Skeletal muscle tissue (tissue), 4 donors: Measurements from ENCODE around the gene EPB41L3. TPM values are rescaled to one million over a fixed set of nuclear protein-coding genes. Genes with fewer than 3 reads are reported as not detected.
"Not testable (repeated sequence)": the region's sequence is repeated elsewhere in the genome, so short reads cannot be mapped to it uniquely, and the experiment has no call there.

ENCODE experiments used
- H3K27ac ChIP-seq: one replicate; pipeline ENCODE4 v1.7.0; 2013; ENCODE audit warnings: mild to moderate bottlenecking, low read depth, low read length, inconsistent platforms
- H3K27me3 ChIP-seq, 3 donors: one replicate each; pipeline ENCODE4 v1.7.0; 2013; ENCODE audit warnings: low read length in 3 of 3; ENCODE audit not compliant: control insufficient read depth in 3 of 3, insufficient read depth in 3 of 3
- H3K36me3 ChIP-seq, 3 donors: one replicate each; pipeline ENCODE4 v1.7.0; 2013; ENCODE audit warnings: low read length in 3 of 3; ENCODE audit not compliant: control insufficient read depth in 3 of 3, insufficient read depth in 3 of 3
- H3K4me1 ChIP-seq, 3 donors: one replicate each; pipeline ENCODE4 v1.7.0; 2013; ENCODE audit warnings: low read length in 3 of 3, mild to moderate bottlenecking in 3 of 3; ENCODE audit not compliant: control insufficient read depth in 3 of 3, insufficient read depth in 3 of 3
- H3K4me3 ChIP-seq, 3 donors: one replicate each; pipeline ENCODE4 v1.7.0; 2013; ENCODE audit warnings: low read length in 3 of 3
- H3K9ac ChIP-seq, 3 donors: one replicate each; pipeline ENCODE4 v1.7.0; 2013; ENCODE audit warnings: low read length in 3 of 3, mild to moderate bottlenecking in 3 of 3, moderate library complexity in 2 of 3, low read depth in 1 of 3
- H3K9me3 ChIP-seq, 3 donors: one replicate each; pipeline ENCODE4 v1.7.0; 2013; ENCODE audit warnings: low read length in 3 of 3; ENCODE audit not compliant: control insufficient read depth in 3 of 3
- total RNA-seq: library from RNA; depleted of rRNA; stranded (reverse); fragments of >200 nt; gene quantifications from one replicate; pipeline ENCODE4 v1.2.3, GENCODE V29; 2014
- donor health status: Osteomylitis.

Gene EPB41L3
- total RNA-seq, 1 donor from 2014 or later, result 79.9 TPM

DNA sequence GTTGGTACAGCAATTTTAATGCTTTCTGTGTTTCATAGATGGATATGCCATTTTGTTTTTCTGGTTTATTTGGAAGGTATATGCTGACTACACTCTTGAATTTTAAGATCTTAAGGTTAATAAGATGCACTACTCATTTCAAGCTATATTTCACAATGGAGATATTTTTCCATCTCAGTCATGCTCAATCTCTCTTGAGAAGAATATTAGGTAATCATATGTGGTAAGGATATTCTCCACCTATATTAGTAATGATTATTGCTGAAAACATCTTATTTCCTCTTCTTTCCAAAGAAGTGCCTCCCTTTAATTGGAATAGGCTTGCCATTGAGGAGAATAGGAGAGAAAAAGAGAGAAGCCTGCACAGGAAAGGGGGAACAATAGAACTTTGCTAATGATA lies 40.1 kb downstream of the EPB41L3 start:
- no peak overlapping the region for H3K27ac ChIP-seq
- H3K36me3 ChIP-seq, result no peaks in the 10 kb centered on the region
- no peak overlapping the region for H3K4me3 ChIP-seq
- no peaks in the 10 kb centered on the region for H3K4me1 ChIP-seq
- no peaks in the 10 kb centered on the region for H3K9me3 ChIP-seq
- no peak overlapping the region for H3K9ac ChIP-seq
- H3K27me3 ChIP-seq, result no peaks in the 10 kb centered on the region

DNA sequence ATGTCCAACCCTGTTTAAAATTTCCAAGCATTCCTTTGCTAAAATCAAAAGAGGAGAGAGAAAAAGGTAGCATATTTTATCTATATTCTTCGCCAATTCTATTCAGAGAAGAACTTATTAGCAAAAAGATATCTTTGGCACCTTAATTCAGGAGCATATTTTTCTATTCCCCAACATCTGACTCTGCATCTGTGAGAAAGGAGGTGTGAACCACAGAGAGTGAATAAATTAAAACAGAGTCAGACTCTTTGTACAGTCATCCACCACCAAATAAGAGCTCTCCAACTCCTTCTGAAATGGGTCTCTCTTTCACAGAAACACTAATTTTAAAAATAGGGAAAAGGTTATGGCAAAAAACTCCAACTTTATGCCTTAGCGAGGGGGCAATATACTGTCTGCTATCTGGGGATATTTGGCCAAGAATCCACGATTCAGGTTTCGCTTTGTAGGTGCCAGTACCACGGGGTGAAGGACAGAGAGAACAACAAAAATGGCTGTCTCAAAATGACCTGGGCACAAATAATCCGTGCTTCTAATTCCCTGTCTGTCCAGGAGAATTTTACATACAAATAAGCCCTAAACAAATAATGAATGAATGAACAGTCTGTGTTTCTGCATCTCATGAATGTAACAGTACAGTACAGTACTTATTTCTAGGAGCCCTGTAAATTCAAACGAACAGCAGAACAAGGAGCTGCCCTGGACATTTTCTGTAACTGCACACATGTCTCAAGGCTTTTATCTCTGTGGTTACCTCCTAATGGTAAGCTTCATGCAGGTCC lies 43.4 kb downstream of the EPB41L3 start:
- Histone ChIP-seq H3K27ac (no peak overlapping the region), H3K4me1 (no peaks in the 10 kb centered on the region), H3K27me3 (no peaks in the 10 kb centered on the region), H3K9ac (no peak overlapping the region), H3K4me3 (no peak overlapping the region), H3K36me3 (no peaks in the 10 kb centered on the region), H3K9me3 (no peaks in the 10 kb centered on the region)

DNA sequence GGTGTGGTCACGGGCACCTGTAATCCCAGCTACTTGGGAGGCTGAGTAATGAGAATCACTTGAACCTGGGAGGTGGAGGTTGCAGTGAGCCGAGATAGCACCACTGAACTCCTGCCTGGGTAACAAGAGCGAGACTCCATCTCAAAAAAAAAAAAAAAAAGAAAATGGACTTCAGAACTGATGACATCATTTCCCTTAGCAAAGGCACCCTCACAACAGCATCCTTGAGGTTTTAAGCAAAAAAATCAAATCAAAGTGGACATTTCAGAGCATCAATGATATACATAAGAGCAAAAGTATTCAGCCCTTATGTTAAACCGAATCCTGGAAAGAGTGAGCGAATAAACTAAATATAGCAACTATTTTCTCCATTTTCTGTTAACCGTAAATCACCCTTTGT lies 45.3 kb downstream of the EPB41L3 start:
- no peaks in the 10 kb centered on the region for H3K9me3 ChIP-seq
- no peak overlapping the region for H3K4me3 ChIP-seq
- H3K4me1 ChIP-seq, result no peaks in the 10 kb centered on the region
- H3K9ac ChIP-seq, result no peak overlapping the region
- no peak overlapping the region for H3K27ac ChIP-seq
- no peaks in the 10 kb centered on the region for H3K36me3 ChIP-seq
- no peaks in the 10 kb centered on the region for H3K27me3 ChIP-seq

DNA sequence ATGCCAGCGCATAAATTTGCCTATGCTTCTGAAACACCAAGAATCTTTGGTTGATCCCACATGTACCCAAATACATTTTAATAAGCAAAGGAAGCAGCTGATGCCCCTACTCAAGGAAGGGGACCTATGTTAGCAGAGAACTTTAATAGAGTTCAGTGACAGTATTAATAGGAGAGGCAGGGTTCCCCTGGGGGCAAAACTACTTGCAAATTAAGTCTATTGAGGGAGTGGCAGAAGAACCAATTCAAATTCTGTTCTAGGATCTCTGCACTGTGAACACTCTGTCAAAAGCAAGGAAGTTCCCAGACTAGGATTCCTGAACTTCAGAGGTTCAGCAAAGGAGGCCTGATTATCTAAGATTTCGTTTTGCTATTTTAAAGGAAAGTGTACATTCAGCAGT lies 47.5 kb downstream of the EPB41L3 start:
- H3K4me1 ChIP-seq, result no peaks in the 10 kb centered on the region
- H3K9me3 ChIP-seq, result no peaks in the 10 kb centered on the region
- H3K27me3 ChIP-seq, result no peaks in the 10 kb centered on the region
- no peak overlapping the region for H3K27ac ChIP-seq
- no peaks in the 10 kb centered on the region for H3K36me3 ChIP-seq
- no peak overlapping the region for H3K4me3 ChIP-seq
- H3K9ac ChIP-seq, result no peak overlapping the region

DNA sequence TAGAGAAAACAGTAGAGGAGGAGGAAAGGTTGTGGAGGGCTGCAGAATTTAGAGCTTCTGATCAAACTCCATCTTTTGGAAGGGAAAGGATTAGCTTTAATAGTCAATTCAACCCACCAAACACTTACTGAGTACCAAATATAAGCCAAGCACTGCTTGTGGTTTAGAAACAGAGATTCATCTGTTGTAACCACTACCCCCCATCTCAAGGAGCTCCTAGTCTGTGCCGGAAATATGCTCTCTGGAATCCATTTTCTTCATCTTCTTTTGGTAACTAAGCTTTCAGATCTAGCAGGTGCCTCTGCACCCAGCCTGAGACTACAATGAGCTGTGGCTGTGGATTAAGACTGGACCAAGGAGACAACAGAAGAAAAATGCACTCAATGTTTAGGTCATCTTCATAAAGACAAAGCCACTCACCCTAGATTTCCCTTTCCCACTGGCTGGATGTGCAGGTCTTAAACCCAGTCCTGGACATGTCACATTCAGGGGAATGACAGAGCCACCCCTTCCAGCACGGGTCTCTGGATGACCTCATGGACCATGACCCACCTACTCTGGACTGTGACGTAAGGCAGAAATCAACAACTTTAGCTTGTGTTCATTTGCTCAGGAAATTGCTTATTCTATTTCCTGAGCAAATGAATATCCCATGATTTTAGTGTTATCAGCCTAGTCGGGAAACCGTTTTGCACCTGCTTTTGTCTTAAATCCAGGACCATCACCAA lies 52.9 kb downstream of the EPB41L3 start:
- Histone ChIP-seq H3K27me3 (no peaks in the 10 kb centered on the region), H3K36me3 (no peaks in the 10 kb centered on the region), H3K27ac (no peak overlapping the region), H3K9me3 (no peaks in the 10 kb centered on the region), H3K4me1 (no peaks in the 10 kb centered on the region), H3K4me3 (no peak overlapping the region), H3K9ac (no peak overlapping the region)

DNA sequence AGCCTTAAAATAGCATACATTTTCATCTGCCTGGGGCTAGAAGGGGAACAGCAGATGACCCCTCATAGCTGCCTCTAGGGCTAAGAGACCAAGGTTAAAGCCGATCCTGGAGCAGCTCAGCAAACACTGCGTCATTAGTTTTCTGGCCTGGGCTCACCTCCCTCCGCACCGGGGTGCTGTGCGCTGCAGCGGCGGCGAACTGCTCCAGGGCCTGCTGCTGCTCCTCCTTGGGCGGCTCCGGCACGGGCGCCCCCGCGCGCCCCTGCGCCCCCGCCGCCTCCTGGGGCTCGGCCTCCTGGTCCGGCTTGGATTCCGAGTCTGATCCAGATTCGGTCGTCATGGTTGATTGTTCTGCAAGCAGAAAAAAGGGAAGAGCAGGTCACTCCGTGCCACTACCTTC lies 55.0 kb downstream of the EPB41L3 start:
- Histone ChIP-seq H3K36me3 (no peaks in the 10 kb centered on the region), H3K4me1 (no peaks in the 10 kb centered on the region), H3K9ac (no peak overlapping the region), H3K27ac (no peak overlapping the region), H3K9me3 (no peaks in the 10 kb centered on the region), H3K4me3 (no peak overlapping the region), H3K27me3 (no peaks in the 10 kb centered on the region)

DNA sequence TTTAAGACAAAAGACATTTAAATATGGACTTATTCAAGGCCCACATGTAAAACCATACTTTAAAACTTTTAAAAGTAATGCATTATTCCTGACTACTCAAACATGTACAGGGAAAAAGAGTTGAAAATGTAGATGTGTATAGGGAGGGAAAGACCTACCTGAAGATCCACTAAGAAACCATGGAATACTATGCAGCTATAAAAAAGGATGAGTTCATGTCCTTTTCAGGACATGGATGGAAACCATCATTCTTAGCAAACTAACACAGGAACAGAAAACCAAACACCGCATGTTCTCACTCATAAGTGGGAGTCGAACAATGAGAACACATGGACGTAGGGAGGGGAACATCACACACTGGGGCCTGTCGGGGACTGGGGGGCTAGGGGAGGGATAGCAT lies 55.8 kb downstream of the EPB41L3 start:
- not testable (repeated sequence) for H3K4me1 ChIP-seq, H3K27ac ChIP-seq, H3K4me3 ChIP-seq, H3K27me3 ChIP-seq, H3K9ac ChIP-seq, H3K36me3 ChIP-seq, H3K9me3 ChIP-seq

DNA sequence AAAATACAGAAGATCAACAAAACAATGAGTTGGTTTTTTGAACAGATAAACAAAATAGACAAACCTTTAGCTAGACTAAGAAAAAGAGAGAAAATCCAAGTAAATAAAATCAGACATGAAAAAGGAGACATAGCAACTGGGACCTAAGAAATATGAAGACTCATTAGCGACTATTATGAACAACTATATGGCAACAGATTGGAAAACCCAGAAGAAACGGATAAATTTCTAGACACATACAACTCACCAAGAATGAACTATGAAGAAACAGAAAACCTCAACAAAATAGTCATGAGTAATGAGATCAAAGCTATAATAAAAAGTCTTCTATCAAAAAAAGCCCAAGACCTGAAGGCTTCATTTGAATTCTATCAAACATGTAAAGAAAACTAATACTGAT lies 59.3 kb downstream of the EPB41L3 start:
- no peaks in the 10 kb centered on the region for H3K9me3 ChIP-seq
- H3K27ac ChIP-seq, result no peak overlapping the region
- H3K4me3 ChIP-seq, result no peak overlapping the region
- H3K9ac ChIP-seq, result no peak overlapping the region
- H3K36me3 ChIP-seq, result no peaks in the 10 kb centered on the region
- no peaks in the 10 kb centered on the region for H3K4me1 ChIP-seq
- no peaks in the 10 kb centered on the region for H3K27me3 ChIP-seq

DNA sequence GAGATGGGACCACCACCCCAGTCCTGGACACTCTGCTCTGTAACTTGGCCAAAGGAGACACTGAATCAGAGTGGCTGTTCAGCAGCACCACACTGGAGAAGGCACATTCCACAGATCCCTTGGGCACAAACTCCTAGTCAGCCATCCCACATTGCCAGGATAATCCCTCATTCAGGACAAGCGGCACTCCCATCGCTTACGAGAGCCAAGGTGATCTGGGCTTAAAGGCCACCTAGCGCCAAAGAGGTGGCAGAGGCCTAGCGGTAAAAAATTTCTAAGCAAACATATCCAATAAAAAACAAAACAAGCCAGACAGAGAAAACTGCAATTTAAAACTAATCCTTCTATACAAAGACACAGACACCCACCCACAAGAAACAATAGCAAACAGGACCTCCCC lies 62.2 kb downstream of the EPB41L3 start:
- Histone ChIP-seq H3K36me3 (no peaks in the 10 kb centered on the region), H3K27ac (no peak overlapping the region), H3K4me1 (no peaks in the 10 kb centered on the region), H3K4me3 (no peak overlapping the region), H3K9ac (no peak overlapping the region), H3K9me3 (no peaks in the 10 kb centered on the region), H3K27me3 (no peaks in the 10 kb centered on the region)

DNA sequence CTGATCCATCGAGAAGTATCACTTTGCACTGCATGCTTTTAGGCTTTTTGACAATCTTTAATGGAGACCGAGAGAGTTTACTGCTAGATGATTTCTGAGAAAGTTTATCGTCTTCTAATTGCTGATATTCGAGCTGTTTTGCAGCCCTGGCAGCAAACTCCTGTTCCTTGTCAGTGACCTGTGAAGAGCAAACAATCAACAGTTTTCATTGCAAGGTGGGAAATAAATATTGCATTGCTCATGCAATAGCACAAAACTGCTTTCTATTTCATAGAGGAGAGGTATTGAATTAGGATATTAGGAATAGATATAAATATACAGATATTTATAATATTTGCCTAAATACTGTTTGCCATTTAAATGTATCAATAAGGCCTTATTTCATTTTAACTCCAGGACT lies 65.5 kb downstream of the EPB41L3 start:
- Histone ChIP-seq H3K4me1 (no peaks in the 10 kb centered on the region), H3K36me3 (no peaks in the 10 kb centered on the region), H3K27ac (no peak overlapping the region), H3K9me3 (no peaks in the 10 kb centered on the region), H3K4me3 (no peak overlapping the region), H3K9ac (no peak overlapping the region), H3K27me3 (no peaks in the 10 kb centered on the region)
